Body of pancreas (tissue), 4 donors: ENCODE measurements around the gene KLHL22. TPM values are rescaled to one million over a fixed set of nuclear protein-coding genes. Genes with fewer than 3 reads are reported as not detected.
"Not testable (repeated sequence)": the region's sequence is repeated elsewhere in the genome, so short reads cannot be mapped to it uniquely, and the experiment has no call there.

ENCODE experiments used
- ATAC-seq: fragments of 150-250 bp; one replicate; pipeline ENCODE4 v1.9.1; 2016
- DNase-seq, 4 donors: peaks; one replicate each; pipeline ENCODE4 v3.0.0-alpha.2; 2019
- H3K27ac ChIP-seq, 4 donors: fragments of 200-600 bp; sonication (generic); 1 replicate in 3 of 4; 2 replicates in 1 of 4; pipeline versions ENCODE4 v1.5.1 to v1.6.1; 2016 to 2019; ENCODE audit warnings: mild to moderate bottlenecking in 1 of 4, mixed read lengths in 1 of 4, moderate library complexity in 1 of 4
- H3K27me3 ChIP-seq, 2 donors: fragments of 200-600 bp; sonication (generic); one replicate each; pipeline ENCODE4 v1.6.0; 2016; ENCODE audit warnings: mild to moderate bottlenecking in 1 of 2
- H3K36me3 ChIP-seq, 2 donors: fragments of 200-600 bp; sonication (generic); replicated peaks in 1 of 2; 2 replicates each; pipeline ENCODE4 v1.5.1; 2016; ENCODE audit warnings: low read depth in 2 of 2; ENCODE audit not compliant: insufficient read depth in 1 of 2
- H3K4me1 ChIP-seq: fragments of 200-600 bp; sonication (generic); one replicate; pipeline ENCODE4 v1.6.0; 2016
- H3K4me3 ChIP-seq, 2 donors: fragments of 200-600 bp; sonication (generic); 1 replicate in 1 of 2; 2 replicates in 1 of 2; pipeline ENCODE4 v1.5.1; 2016 to 2019
- H3K9me3 ChIP-seq, 3 donors: fragments of 200-600 bp; sonication (generic); 1 replicate in 2 of 3; 2 replicates in 1 of 3; pipeline ENCODE4 v1.5.1; 2016
- POLR2A ChIP-seq, 3 donors: fragments of 450-650 bp; IDR thresholded peaks; one replicate each; pipeline ENCODE4 v1.6.1; 2016; ENCODE audit warnings: antibody characterized with exemption in 3 of 3, mild to moderate bottlenecking in 2 of 3
- WGBS, 2 donors: methylation state at CpG; one replicate each; pipeline ENCODE4 v1.1.5; 2017; 5-methylcytosine and 5-hydroxymethylcytosine counted together
- intact Hi-C: fragments of 100-400 bp; cut with DNase I; formaldehyde crosslinking; loops from one replicate; pipeline ENCODE4 v1.15.1; 2023
- total RNA-seq, 2 donors: library from RNA; depleted of rRNA; stranded (reverse); fragments of >200 nt; gene quantifications; one replicate each; pipeline ENCODE4 v1.1.0, GENCODE V29; 2016
- TF ChIP-seq, protein P1 (sequence below), 7 experiments: fragments of 450-650 bp in 4 of 7; fragments of 200-600 bp in 3 of 7; sonication (generic) in 3 of 7; IDR thresholded peaks; one replicate each; pipeline ENCODE4 v1.5.1; 2016 to 2019; ENCODE audit warnings: antibody characterized with exemption in 7 of 7

The KLHL22 gene
- total RNA-seq, 2 donors from 2014 or later: 10.1 to 11.9 TPM

DNA sequence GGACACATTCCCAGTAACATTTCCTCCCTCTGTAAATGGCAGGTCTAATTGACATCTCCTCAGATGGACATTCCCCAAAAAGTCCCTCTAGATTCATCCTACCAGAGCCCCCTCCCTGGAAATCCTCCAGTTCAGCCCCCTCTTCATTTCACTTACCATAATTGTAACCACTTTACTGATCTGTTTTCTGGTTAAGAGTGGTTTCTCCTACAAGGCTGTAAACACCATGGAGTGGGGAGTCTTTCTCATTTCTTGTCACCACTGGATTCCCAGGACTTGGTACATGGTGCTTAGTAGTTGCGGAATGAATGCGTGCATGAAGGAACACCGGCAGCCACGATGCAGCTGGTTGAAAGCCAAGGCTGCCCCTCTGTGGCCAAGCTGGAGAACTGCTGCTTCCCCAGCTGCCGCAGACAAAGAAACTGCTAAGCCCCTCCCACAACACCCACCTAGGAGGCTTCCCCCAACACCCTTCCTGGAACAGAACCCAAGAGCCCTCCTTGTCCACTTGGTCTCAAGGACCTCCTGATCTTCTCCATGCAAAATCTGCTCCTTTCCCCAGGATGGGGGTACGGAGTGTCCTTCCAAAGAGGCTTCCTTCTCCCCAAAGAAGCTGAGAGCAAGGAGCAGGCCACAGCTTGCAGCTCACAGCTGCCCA lies 39.4 kb downstream of the KLHL22 start:
- TF ChIP-seq, protein P1, sequence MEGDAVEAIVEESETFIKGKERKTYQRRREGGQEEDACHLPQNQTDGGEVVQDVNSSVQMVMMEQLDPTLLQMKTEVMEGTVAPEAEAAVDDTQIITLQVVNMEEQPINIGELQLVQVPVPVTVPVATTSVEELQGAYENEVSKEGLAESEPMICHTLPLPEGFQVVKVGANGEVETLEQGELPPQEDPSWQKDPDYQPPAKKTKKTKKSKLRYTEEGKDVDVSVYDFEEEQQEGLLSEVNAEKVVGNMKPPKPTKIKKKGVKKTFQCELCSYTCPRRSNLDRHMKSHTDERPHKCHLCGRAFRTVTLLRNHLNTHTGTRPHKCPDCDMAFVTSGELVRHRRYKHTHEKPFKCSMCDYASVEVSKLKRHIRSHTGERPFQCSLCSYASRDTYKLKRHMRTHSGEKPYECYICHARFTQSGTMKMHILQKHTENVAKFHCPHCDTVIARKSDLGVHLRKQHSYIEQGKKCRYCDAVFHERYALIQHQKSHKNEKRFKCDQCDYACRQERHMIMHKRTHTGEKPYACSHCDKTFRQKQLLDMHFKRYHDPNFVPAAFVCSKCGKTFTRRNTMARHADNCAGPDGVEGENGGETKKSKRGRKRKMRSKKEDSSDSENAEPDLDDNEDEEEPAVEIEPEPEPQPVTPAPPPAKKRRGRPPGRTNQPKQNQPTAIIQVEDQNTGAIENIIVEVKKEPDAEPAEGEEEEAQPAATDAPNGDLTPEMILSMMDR (IDR thresholded peaks at IDR 0.05): peak; percentile 64 to 85 (median 77)
- TF ChIP-seq POLR2A (IDR thresholded peaks at IDR 0.05): no peak
- Histone ChIP-seq H3K27me3 (no peaks in the 10 kb centered on the region), H3K4me1 (no peaks in the 10 kb centered on the region), H3K9me3 (no peaks in the 10 kb centered on the region), H3K36me3 (peaks cover 0 to 8% of the 10 kb centered on the region in 2 donors), H3K27ac (no peak overlapping the region), H3K4me3 (no peak overlapping the region)
- peak; percentile 79 for ATAC-seq
- 3 to 24% methylated on average over 5 to 6 of the region's 6 CpGs for WGBS, 2 donors
- DNase-seq: peak; percentile 64 to 77 (median 73)
- intact Hi-C loops: no loop called here

DNA sequence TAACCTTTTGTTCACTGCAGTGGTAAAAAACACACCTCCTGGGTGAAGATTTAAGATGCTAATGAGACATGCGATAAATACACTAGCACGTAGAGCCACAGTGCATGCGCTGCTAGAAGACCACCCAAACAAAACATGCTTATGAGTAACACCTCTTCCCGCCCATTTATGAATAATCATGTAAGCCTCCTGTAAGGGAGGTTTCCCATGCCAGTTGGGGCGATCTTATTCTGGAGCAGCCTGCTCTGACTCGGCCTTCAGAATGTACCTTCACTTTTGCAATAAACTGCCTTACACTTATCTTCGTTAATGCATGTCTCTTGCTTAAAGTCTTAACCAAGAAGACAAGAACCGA lies 39.9 kb downstream of the KLHL22 start:
- H3K9me3 ChIP-seq: no peaks in the 10 kb centered on the region
- peaks cover 0 to 8% of the 10 kb centered on the region in 2 donors for H3K36me3 ChIP-seq
- ATAC-seq (no peak), DNase-seq (no peak)
- H3K4me1 ChIP-seq: no peaks in the 10 kb centered on the region
- no peak overlapping the region for H3K4me3 ChIP-seq
- 87% methylated on average over 8 of the region's 8 CpGs for WGBS, 2 donors
- no peaks in the 10 kb centered on the region for H3K27me3 ChIP-seq
- no peak overlapping the region for H3K27ac ChIP-seq
- intact Hi-C loops: no loop called here
- no peak for TF ChIP-seq POLR2A (IDR thresholded peaks at IDR 0.05)
- TF ChIP-seq, protein P1 (IDR thresholded peaks at IDR 0.05): no peak

DNA sequence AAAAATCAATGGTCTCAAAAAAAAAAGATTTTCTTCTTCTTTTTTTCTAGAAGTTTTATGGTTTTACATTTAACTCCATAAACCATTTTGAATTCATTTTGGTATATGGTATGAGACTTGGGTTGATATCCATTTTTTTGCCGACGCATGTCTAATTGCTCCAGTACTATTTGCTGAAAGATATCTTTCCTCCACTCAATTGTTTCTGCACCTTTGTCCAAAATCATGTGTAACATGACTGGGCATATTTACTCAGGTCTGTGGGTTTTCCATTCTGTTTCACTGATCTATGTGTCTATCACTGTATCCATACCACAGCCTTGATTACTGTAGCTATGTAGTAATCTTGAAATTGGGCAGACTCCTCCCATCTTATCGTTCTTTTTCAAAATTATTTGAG lies 42.4 kb downstream of the KLHL22 start:
- H3K4me3 ChIP-seq: no peak overlapping the region
- TF ChIP-seq, protein P1 (IDR thresholded peaks at IDR 0.05): no peak
- TF ChIP-seq POLR2A (IDR thresholded peaks at IDR 0.05): no peak
- H3K36me3 ChIP-seq: peaks cover 0 to 4% of the 10 kb centered on the region in 2 donors
- no peaks in the 10 kb centered on the region for H3K27me3 ChIP-seq
- DNase-seq (no peak), ATAC-seq (no peak)
- 93 to 97% methylated on average over 3 of the region's 3 CpGs for WGBS, 2 donors
- intact Hi-C loops: no loop called here
- H3K27ac ChIP-seq: no peak overlapping the region
- H3K9me3 ChIP-seq: no peaks in the 10 kb centered on the region
- H3K4me1 ChIP-seq: no peaks in the 10 kb centered on the region

DNA sequence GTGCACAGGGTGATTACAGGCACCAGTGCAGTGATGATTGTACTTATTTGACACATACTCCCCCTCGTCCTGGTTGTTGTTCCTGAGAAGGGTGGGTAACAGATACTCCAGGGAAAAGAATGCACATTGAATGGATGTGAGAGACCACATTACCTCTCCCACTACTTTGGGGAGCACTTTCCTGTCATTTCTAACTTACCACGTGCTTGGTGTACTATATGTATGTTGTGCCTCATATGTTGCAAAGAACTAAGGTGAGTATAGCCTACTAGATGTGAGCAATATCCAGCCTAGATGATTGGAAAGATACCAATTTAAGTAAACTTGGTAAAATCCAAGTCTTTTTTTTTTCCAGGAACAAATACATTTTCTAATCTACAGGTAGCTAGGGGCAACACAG lies 43.7 kb downstream of the KLHL22 start:
- Histone ChIP-seq H3K9me3 (no peaks in the 10 kb centered on the region), H3K27me3 (no peaks in the 10 kb centered on the region), H3K36me3 (no peaks in the 10 kb centered on the region), H3K4me1 (no peaks in the 10 kb centered on the region), H3K4me3 (no peak overlapping the region), H3K27ac (no peak overlapping the region)
- TF ChIP-seq POLR2A (IDR thresholded peaks at IDR 0.05): no peak
- TF ChIP-seq, protein P1 (IDR thresholded peaks at IDR 0.05): no peak
- intact Hi-C loops: no loop called here
- DNase-seq (no peak), ATAC-seq (no peak)
- 76 to 86% methylated on average over 2 of the region's 2 CpGs for WGBS, 2 donors

DNA sequence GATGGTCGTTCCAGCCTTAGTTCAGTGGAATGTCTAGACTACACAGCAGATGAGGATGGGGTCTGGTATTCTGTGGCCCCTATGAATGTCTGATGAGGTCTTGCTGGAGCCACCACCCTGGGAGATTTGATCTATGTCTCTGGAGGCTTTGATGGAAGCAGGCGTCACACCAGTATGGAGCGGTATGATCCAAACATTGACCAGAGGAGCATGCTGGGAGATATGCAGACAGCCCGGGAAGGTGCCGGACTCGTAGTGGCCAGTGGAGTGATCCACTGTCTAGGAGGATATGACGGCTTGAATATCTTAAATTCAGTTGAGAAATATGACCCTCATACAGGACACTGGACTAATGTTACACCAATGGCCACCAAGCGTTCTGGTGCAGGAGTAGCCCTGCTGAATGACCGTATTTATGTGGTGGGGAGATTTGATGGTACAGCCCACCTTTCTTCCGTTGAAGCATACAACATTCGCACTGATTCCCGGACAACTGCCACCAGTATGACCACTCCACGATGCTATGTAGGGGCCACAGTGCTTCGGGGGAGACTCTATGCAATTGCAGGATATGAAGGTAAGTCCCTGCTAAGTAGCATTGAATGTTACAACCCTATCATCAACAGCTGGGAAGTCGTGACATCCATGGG lies 44.3 kb downstream of the KLHL22 start:
- H3K36me3 ChIP-seq, H3K27me3 ChIP-seq, ATAC-seq, H3K9me3 ChIP-seq, H3K27ac ChIP-seq, intact Hi-C loops, H3K4me1 ChIP-seq, H3K4me3 ChIP-seq, DNase-seq: not testable (repeated sequence)
- WGBS, 2 donors: 90 to 93% methylated on average over 15 of the region's 15 CpGs
